Measurements from ENCODE around the gene HBZ.
A peak's percentile ranks its signal among the peaks of the same experiment; 100 is the strongest.
"Not testable (repeated sequence)": the region's sequence is repeated elsewhere in the genome, so short reads cannot be mapped to it uniquely, and the experiment has no call there.

The HBZ gene

DNA sequence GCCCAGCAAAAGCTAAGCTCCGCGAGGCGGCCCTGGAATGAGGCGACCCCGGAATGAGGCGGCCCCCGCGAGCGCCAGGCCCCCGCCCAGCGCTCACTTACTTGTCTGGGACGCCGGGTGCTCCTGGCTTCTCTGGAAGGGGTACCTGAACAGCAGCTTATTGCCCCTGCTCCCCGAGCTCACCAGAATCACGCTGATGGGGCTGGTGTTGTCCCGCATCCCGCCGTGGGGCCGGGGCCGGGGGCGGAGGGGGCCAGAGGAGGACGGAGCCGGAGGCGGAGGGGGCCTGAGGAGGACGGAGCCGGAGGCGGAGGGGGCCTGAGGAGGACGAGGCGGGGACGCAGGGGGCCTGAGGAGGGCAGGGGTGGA lies 14.4 kb upstream of the HBZ start:
- DNase-seq = peak; percentile 55

- DNase-seq = no peak
These were observed 12.1 kb upstream of the HBZ start for GRCh38 chr16:140175-140857.

GRCh38 chr16:142405-142967 lies 10.0 kb upstream of the HBZ start:
- no peak for DNase-seq

DNA sequence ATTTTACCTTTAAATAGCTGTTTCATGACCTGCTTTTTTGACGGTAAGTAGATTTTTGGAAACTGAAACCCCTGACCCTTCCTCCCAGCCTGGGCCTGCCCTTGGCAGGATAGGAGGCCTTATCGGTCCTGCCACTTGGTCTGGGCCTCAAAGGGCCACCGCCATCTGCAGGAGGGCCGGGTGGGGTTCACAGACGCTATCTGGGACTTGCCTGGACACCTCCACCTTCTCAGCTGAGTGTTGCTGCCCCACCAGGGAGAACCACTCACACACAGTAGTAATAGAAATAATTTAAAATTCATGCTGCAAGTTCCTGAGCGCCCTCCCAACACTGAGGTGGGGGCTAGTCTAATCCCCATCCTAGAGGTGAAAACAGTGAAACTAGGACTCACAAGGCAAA lies 9.4 kb upstream of the HBZ start:
- DNase-seq = no peak

- no peak for DNase-seq
These were observed 9.0 kb upstream of the HBZ start for GRCh38 chr16:143456-143855.

DNA sequence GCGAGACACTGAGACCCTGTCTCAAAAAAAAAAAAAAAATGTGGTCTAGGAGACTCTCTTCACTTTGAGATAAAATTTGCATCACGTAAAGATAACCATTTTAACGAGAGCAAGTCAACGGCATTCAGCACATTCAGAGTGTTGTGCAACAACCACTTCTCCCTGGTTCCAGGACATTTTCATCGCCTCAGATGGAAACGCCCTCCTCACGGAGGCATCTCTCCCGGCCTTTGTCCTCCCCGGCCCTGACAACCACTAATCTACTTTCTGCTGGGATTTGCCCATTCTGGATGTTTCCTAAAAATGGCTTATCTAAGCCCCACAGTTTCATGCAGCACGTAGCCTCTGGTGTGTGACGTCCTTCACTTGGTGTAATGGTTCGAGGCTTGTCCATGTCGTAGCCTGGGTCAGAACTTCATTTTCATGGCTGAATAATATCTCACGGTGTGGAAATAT lies 7.6 kb upstream of the HBZ start:
- no peak for DNase-seq

- DNase-seq = no peak
These were observed 5.8 kb upstream of the HBZ start for GRCh38 chr16:146646-147045.

DNA sequence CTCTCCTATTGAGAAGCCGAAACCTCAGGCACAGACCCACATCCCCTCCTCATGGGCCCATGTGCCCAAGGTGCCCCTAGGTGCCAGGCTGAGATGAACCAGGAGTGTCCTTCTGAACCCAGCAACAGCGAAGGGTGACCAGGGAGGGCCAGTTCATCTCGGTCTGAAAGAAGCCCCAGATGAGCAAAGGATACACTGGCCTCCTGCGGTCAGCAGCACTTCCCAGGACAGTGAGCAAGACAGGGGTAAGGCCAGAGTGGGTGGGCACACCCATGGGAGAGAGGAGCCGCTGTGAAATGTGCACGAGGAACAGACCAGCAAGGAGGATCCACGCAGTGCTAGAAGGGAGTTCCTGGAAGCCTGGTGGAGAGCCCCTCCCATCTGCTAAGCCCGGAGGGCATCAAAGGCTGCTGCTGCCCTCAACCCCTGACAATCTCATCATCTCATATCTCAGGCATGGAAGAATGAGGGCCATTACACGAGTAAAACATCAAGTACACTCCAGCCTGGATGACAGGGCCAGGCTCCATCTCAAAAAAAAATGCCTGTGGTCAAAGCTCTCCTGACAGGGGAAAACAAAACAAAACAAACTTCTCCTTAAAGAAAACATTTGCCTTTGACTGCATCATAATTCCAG lies 3.3 kb upstream of the HBZ start:
- DNase-seq = no peak

GRCh38 chr16:153129-153521 lies 681 bp downstream of the HBZ start:
- DNase-seq = not testable (repeated sequence)

DNA sequence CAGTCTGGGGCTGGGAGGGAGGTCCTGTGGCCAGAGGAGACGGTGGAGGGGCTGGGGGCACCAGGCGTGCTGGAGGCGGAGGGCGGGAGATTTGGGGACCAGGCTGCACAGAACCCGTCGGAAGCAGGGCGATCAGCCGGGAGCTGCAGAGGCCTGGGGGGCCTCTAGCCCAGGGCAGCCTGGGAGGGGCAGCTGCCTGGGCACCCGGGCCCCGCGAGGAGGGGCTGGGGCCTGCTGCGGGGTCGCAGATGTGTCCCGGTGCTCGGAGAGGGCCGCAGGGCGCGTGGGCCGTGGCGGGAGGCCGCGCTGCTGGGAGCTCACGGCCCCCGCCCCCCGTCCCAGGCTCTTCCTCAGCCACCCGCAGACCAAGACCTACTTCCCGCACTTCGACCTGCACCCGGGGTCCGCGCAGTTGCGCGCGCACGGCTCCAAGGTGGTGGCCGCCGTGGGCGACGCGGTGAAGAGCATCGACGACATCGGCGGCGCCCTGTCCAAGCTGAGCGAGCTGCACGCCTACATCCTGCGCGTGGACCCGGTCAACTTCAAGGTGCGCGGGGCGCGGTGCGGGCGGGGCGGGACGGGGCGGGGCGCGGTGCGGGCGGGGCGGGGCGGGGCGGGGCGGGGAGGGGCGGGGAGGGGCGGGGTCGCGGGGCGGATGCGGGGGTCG lies 1.2 kb downstream of the HBZ start:
- DNase-seq = not testable (repeated sequence)

GRCh38 chr16:154217-155030 lies 2.0 kb downstream of the HBZ start:
- DNase-seq = peak; percentile 50

- no peak for DNase-seq
These were observed 2.6 kb downstream of the HBZ start for GRCh38 chr16:155031-155398.

GRCh38 chr16:159136-159849 lies 6.8 kb downstream of the HBZ start:
- DNase-seq = no peak

GRCh38 chr16:160242-160641 lies 7.8 kb downstream of the HBZ start:
- not testable (repeated sequence) for DNase-seq

GRCh38 chr16:160691-161190 lies 8.3 kb downstream of the HBZ start:
- DNase-seq = no peak

- DNase-seq = no peak
These were observed 10.0 kb downstream of the HBZ start for GRCh38 chr16:162271-162991.

GRCh38 chr16:163139-163538 lies 10.7 kb downstream of the HBZ start:
- not testable (repeated sequence) for DNase-seq

GRCh38 chr16:163696-164095 lies 11.3 kb downstream of the HBZ start:
- DNase-seq = not testable (repeated sequence)

- DNase-seq = not testable (repeated sequence)
These were observed 11.8 kb downstream of the HBZ start for GRCh38 chr16:164134-164823.

GRCh38 chr16:164827-165538 lies 12.5 kb downstream of the HBZ start:
- no peak for DNase-seq

Data from left hindlimb (tissue), 1 donor.